GM12878 (cell line): Measurements from ENCODE around the gene CROCC. TPM values are rescaled to one million over a fixed set of nuclear protein-coding genes. Genes with fewer than 3 reads are reported as not detected.
"Not testable (repeated sequence)": the region's sequence is repeated elsewhere in the genome, so short reads cannot be mapped to it uniquely, and the experiment has no call there.

Source experiments
- ATAC-seq: fragments of 200-7000 bp; cut with Tn5 transposase; 3 replicates; pipeline ENCODE4 v1.9.1; 2020; ENCODE audit warnings: mild to moderate bottlenecking, moderate library complexity
- BruUV-seq: library from RNA; stranded (reverse); fragments of 400-500 nt; replicated peaks from 2 replicates; lab custom pipeline; 2021; lab: Mats Ljungman, UMichigan
- CTCF ChIA-PET: fragments of 300-600 bp; sonication (Branson Sonifier 250); formaldehyde crosslinking; extraction: SDS; loops from one replicate; lab custom pipeline; 2021; ENCODE audit warnings: inconsistent platforms; lab: Yijun Ruan, JAX
- POLR2A ChIA-PET: fragments of 350-600 bp; formaldehyde crosslinking; extraction: SDS; loops from one replicate; lab custom pipeline; 2021; ENCODE audit warnings: inconsistent platforms; lab: Charles Lee
- RAD21 ChIA-PET: fragments of 300-600 bp; sonication (Branson Sonifier 250); formaldehyde crosslinking; loops from one replicate; lab custom pipeline; 2023; ENCODE audit warnings: antibody characterized with exemption; ENCODE audit not compliant: unreplicated experiment; lab: Charles Lee
- SMC1A ChIA-PET: fragments of 300-600 bp; sonication (Branson Sonifier 250); formaldehyde crosslinking; loops from one replicate; lab custom pipeline; 2023; ENCODE audit not compliant: unreplicated experiment, uncharacterized antibody; lab: Charles Lee
- DNase-seq: peaks from one replicate; pipeline ENCODE4 v3.0.0-alpha.2; 2011; ENCODE audit warnings: low read depth, low spot score
- FAIRE-seq: peaks from 3 replicates; lab custom pipeline; 2011; peaks lifted over from hg19 to GRCh38; lab: Jason Lieb, UNC
- H2AFZ ChIP-seq: 2 replicates; pipeline ENCODE4 v1.6.0; 2011; ENCODE audit warnings: low read depth, low read length, control low read depth; ENCODE audit not compliant: control insufficient read depth
- H3K27ac ChIP-seq: 2 replicates; pipeline ENCODE4 v1.5.1; 2011; ENCODE audit warnings: control low read depth; ENCODE audit not compliant: control insufficient read depth, insufficient read depth
- H3K27me3 ChIP-seq, 2 experiments: replicated peaks in 1 of 2; 2 replicates each; pipeline versions ENCODE4 v1.6.0 to v1.6.1; 2011; ENCODE audit warnings: low read length in 1 of 2; ENCODE audit not compliant: control insufficient read depth in 2 of 2, insufficient read depth in 2 of 2
- H3K36me3 ChIP-seq, 2 experiments: 2 replicates each; pipeline ENCODE4 v1.5.1; 2011; ENCODE audit warnings: low read length in 1 of 2; ENCODE audit not compliant: control insufficient read depth in 2 of 2, insufficient read depth in 2 of 2
- H3K4me1 ChIP-seq: 2 replicates; pipeline ENCODE4 v1.6.1; 2011; ENCODE audit warnings: mild to moderate bottlenecking, low read length, moderate library complexity, mixed read lengths; ENCODE audit not compliant: control insufficient read depth, insufficient read depth
- H3K4me2 ChIP-seq: 2 replicates; pipeline ENCODE4 v1.6.0; 2011; ENCODE audit warnings: control low read depth; ENCODE audit not compliant: control insufficient read depth, insufficient read depth
- H3K4me3 ChIP-seq: fragments of 200-600 bp; sonication (generic); 2 replicates; pipeline ENCODE4 v1.5.1; 2016
- H3K79me2 ChIP-seq: 2 replicates; pipeline ENCODE4 v1.6.0; 2011; ENCODE audit warnings: low read length; ENCODE audit not compliant: control insufficient read depth, insufficient read depth
- H3K9ac ChIP-seq: 2 replicates; pipeline ENCODE4 v1.8.0; 2011; ENCODE audit warnings: low read length, control low read depth, mixed read lengths; ENCODE audit not compliant: control insufficient read depth, insufficient read depth
- H3K9me3 ChIP-seq: replicated peaks from 3 replicates; pipeline ENCODE4 v1.5.1; 2011; ENCODE audit warnings: mild to moderate bottlenecking, low read length; ENCODE audit not compliant: control insufficient read depth, insufficient read depth
- H4K20me1 ChIP-seq: 2 replicates; pipeline ENCODE4 v1.6.0; 2011; ENCODE audit not compliant: control insufficient read depth, insufficient read depth
- ASH2L ChIP-seq: fragments of 300-600, 200-600 bp; sonication (generic); IDR thresholded peaks from 2 replicates; pipeline ENCODE4 v1.6.1; 2017; ENCODE audit warnings: low read depth, mild to moderate bottlenecking, borderline replicate concordance
- ESRRA ChIP-seq: IDR thresholded peaks from 2 replicates; pipeline ENCODE4 v1.6.1; 2012; ENCODE audit warnings: mild to moderate bottlenecking, low read length, improper control_type of control experiment
- KDM1A ChIP-seq: fragments of 200-600 bp; sonication (generic); IDR thresholded peaks from 2 replicates; pipeline ENCODE4 v1.6.1; 2016; ENCODE audit warnings: borderline replicate concordance
- MEF2A ChIP-seq: IDR thresholded peaks from 2 replicates; pipeline ENCODE4 v1.6.1; 2011; ENCODE audit warnings: low read depth, mild to moderate bottlenecking, low read length, moderate library complexity; ENCODE audit not compliant: insufficient read depth
- SMAD1 ChIP-seq: fragments of 450-650 bp; IDR thresholded peaks from 2 replicates; pipeline ENCODE4 v1.6.1; 2018; ENCODE audit warnings: mild to moderate bottlenecking, low read depth; ENCODE audit not compliant: partially characterized antibody
- WGBS: methylation state at CpG from one replicate; pipeline ENCODE4 v1.1.6; 2016; ENCODE audit warnings: low lambda C conversion rate; ENCODE audit not compliant: insufficient replicate concordance, insufficient coverage; ENCODE audit errors: missing lambda C conversion rate; 5-methylcytosine and 5-hydroxymethylcytosine counted together
- in situ Hi-C: fragments of 300-500 bp; cut with MboI; formaldehyde crosslinking; loops from 9 replicates; pipeline ENCODE4 v1.14.3; 2018; ENCODE audit warnings: mixed read lengths
- intact Hi-C: fragments of 100-400 bp; cut with micrococcal nuclease; formaldehyde crosslinking; loops from one replicate; pipeline ENCODE4 v1.14.2; 2022; ENCODE audit not compliant: unreplicated experiment
- polyA plus RNA-seq, 11 experiments: library from polyadenylated mRNA; depleted of rRNA in 4 of 11; unstranded in 6 of 11; stranded (reverse) in 5 of 11; fragments of >200 nt; fragmentation: Nextera tagmentation in 4 of 11; fragmentation: Illumina TruSeq in 1 of 11; extraction: Ambion mirVana in 4 of 11; extraction: Trizol in 1 of 11; gene quantifications; 1 replicate in 1 of 11; 2 replicates in 10 of 11; pipeline versions ENCODE4 v1.2.1 to v1.2.3, GENCODE V29; 2011 to 2016; ENCODE audit warnings: inconsistent platforms in 2 of 11, missing spikeins in 2 of 11, low read depth in 1 of 11
- total RNA-seq, 4 experiments: library from RNA; depleted of rRNA in 3 of 4; stranded (reverse); fragments of >200 nt in 3 of 4; fragmentation: Illumina TruSeq in 1 of 4; extraction: Trizol in 1 of 4; gene quantifications; 2 replicates each; pipeline versions ENCODE4 v1.2.1 to v1.2.3, GENCODE V29; 2013 to 2021

CROCC gene
- total and polyA plus RNA-seq, 10 of the 15 experiments (the other 5 are each of a cell fraction or from before 2014, with no cell fraction given) = 0.04 to 5.5 (median 2.3) TPM

DNA sequence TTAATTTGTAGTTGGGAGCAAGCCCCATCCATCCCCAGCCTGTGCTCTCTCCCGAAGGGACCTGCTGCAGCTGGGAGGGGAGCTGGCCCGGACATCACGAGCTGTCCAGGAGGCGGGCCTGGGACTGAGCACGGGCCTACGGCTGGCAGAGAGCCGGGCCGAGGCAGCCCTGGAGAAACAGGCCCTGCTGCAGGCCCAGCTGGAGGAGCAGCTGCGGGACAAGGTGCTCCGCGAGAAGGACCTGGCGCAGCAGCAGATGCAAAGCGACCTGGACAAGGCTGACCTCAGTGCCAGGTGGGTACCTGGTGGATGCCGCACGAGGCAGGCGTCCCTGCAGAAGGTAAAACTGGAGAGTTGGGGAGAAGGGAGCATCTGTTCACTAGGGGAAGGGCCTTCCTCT is 14.8 kb downstream of the CROCC start:
- H3K9ac ChIP-seq, H3K79me2 ChIP-seq, H3K27me3 ChIP-seq, H3K36me3 ChIP-seq, BruUV-seq, H4K20me1 ChIP-seq, H3K4me2 ChIP-seq, DNase-seq, in situ Hi-C loops, POLR2A ChIA-PET, H3K9me3 ChIP-seq, H2AFZ ChIP-seq, H3K4me3 ChIP-seq, H3K27ac ChIP-seq, H3K4me1 ChIP-seq, intact Hi-C loops, RAD21 ChIA-PET, FAIRE-seq, ATAC-seq: not testable (repeated sequence)
- WGBS = 52% methylated on average over 16 of the region's 16 CpGs
- ChIA-PET SMC1A (interaction anchor here (0.6 kb wide), 1 partner anchor 109 kb away, joined by 5 read pairs; no protein-coding TSS in a partner anchor), CTCF (interaction anchor here (1.1 kb wide), 1 partner anchor 15 kb away, joined by 3 read pairs; no protein-coding TSS in a partner anchor)

- Histone ChIP-seq H4K20me1 (no peaks in the 10 kb centered on the region), H3K79me2 (no peaks in the 10 kb centered on the region), H3K4me3 (no peak overlapping the region), H3K4me2 (no peak overlapping the region), H3K9me3 (no peaks in the 10 kb centered on the region), H3K9ac (no peak overlapping the region), H3K4me1 (no peaks in the 10 kb centered on the region), H3K27me3 (no peaks in the 10 kb centered on the region), H3K27ac (no peak overlapping the region), H3K36me3 (no peaks in the 10 kb centered on the region), H2AFZ (no peak overlapping the region)
- RAD21 ChIA-PET = no interaction called here
- no peak for ATAC-seq
- SMC1A ChIA-PET = no interaction called here
- no peak for FAIRE-seq
- BruUV-seq = no TSS peak
- no peak for DNase-seq
- intact Hi-C loops = no loop called here
- CTCF ChIA-PET = no interaction called here
- WGBS = 75% methylated on average over 40 of the region's 51 CpGs
- in situ Hi-C loops = no loop called here
- POLR2A ChIA-PET = no interaction called here
- TF ChIP-seq ASH2L (no peak), MEF2A (no peak), KDM1A (no peak), SMAD1 (no peak), ESRRA (no peak)
Measured at GRCh38 chr1:16938351-16939321, 16.9 kb downstream of the CROCC start.

DNA sequence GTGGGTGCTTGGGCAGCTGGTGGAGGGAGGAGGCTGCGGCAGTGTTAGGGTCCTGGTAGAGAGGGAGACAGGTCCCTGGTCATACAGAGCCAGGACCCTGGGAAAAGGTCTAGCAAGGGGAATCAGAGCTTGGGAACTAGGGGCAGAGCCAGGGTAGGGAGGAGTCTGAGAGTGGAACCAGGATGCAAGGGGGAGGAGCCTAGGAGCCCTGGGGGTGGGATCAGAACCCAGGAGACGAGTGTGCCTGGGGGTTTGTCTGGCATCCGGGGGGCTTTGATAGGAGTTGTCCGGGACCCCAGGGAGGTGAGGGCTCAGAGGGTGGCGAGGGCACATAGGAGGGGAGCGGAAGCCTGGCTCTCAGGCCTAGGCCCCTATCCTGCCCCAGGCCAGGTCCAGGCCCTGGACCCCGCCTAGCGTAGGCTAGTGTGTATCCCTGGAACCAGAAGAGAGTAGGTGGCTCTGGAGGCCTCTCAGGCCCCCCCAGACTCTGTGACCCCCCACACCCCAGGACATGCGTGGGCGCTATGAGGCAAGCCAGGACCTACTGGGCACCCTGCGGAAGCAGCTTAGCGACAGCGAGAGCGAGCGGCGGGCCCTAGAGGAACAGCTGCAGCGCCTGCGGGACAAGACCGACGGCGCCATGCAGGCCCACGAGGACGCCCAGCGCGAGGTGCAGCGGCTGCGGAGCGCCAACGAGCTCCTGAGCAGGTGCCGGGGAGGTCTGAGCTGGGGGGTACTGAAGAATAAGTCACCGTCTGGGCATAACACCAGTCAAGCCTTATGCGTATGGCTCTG is 17.9 kb downstream of the CROCC start:
- 78% methylated on average over 30 of the region's 32 CpGs for WGBS
- H3K4me1 ChIP-seq, H3K4me3 ChIP-seq, SMC1A ChIA-PET, intact Hi-C loops, DNase-seq, RAD21 ChIA-PET, H3K4me2 ChIP-seq, H3K9me3 ChIP-seq, POLR2A ChIA-PET, FAIRE-seq, H3K79me2 ChIP-seq, H3K27ac ChIP-seq, BruUV-seq, H3K27me3 ChIP-seq, H3K9ac ChIP-seq, H2AFZ ChIP-seq, ATAC-seq, H4K20me1 ChIP-seq, H3K36me3 ChIP-seq: not testable (repeated sequence)
- in situ Hi-C loops = loop anchor here (10.0 kb wide), 1 partner anchor 295 kb away; no protein-coding TSS in a partner anchor
- CTCF ChIA-PET = interaction anchor here (0.9 kb wide), 1 partner anchor 36 kb away, joined by 3 read pairs; no protein-coding TSS in a partner anchor
